ENCODE data around the gene PSAPL1. TPM values are rescaled to one million over a fixed set of nuclear protein-coding genes. Genes with fewer than 3 reads are reported as not detected.

The PSAPL1 gene
- total RNA-seq, 1 donor = not detected

GRCh38 chr4:7467471-7467870 is 32.7 kb upstream of the PSAPL1 start:
- H3K4me3 ChIP-seq (ENCODE audit: low read depth, low read length) = no peak overlapping the region
- no peak for TF ChIP-seq CTCF (IDR thresholded peaks at IDR 0.05; ENCODE audit: insufficient read depth, low read length)
- DNase-seq (ENCODE audit: low read depth) = no peak

- H3K4me3 ChIP-seq (ENCODE audit: low read depth, low read length) = no peak overlapping the region
- DNase-seq (ENCODE audit: low read depth) = no peak
- TF ChIP-seq CTCF (IDR thresholded peaks at IDR 0.05; ENCODE audit: insufficient read depth, low read length) = no peak
Measured at GRCh38 chr4:7466904-7467303, 32.2 kb upstream of the PSAPL1 start.

- no peak for DNase-seq (ENCODE audit: low read depth)
- TF ChIP-seq CTCF (IDR thresholded peaks at IDR 0.05; ENCODE audit: insufficient read depth, low read length) = no peak
- no peak overlapping the region for H3K4me3 ChIP-seq (ENCODE audit: low read depth, low read length)
Measured at GRCh38 chr4:7466215-7466614, 31.5 kb upstream of the PSAPL1 start.

GRCh38 chr4:7465017-7465416 is 30.3 kb upstream of the PSAPL1 start:
- H3K4me3 ChIP-seq (ENCODE audit: low read depth, low read length) = no peak overlapping the region
- TF ChIP-seq CTCF (IDR thresholded peaks at IDR 0.05; ENCODE audit: insufficient read depth, low read length) = no peak
- DNase-seq (ENCODE audit: low read depth) = no peak

GRCh38 chr4:7464259-7464655 is 29.5 kb upstream of the PSAPL1 start:
- no peak for TF ChIP-seq CTCF (IDR thresholded peaks at IDR 0.05; ENCODE audit: insufficient read depth, low read length)
- H3K4me3 ChIP-seq (ENCODE audit: low read depth, low read length) = no peak overlapping the region
- no peak for DNase-seq (ENCODE audit: low read depth)

- DNase-seq (ENCODE audit: low read depth) = no peak
- H3K4me3 ChIP-seq (ENCODE audit: low read depth, low read length) = no peak overlapping the region
- TF ChIP-seq CTCF (IDR thresholded peaks at IDR 0.05; ENCODE audit: insufficient read depth, low read length) = no peak
Measured at GRCh38 chr4:7463566-7464258, 29.0 kb upstream of the PSAPL1 start.

GRCh38 chr4:7462509-7462971 is 27.8 kb upstream of the PSAPL1 start:
- TF ChIP-seq CTCF (IDR thresholded peaks at IDR 0.05; ENCODE audit: insufficient read depth, low read length) = no peak
- DNase-seq (ENCODE audit: low read depth) = no peak
- no peak overlapping the region for H3K4me3 ChIP-seq (ENCODE audit: low read depth, low read length)
